Measurements from ENCODE around the gene NUBP1.

The NUBP1 gene

DNA sequence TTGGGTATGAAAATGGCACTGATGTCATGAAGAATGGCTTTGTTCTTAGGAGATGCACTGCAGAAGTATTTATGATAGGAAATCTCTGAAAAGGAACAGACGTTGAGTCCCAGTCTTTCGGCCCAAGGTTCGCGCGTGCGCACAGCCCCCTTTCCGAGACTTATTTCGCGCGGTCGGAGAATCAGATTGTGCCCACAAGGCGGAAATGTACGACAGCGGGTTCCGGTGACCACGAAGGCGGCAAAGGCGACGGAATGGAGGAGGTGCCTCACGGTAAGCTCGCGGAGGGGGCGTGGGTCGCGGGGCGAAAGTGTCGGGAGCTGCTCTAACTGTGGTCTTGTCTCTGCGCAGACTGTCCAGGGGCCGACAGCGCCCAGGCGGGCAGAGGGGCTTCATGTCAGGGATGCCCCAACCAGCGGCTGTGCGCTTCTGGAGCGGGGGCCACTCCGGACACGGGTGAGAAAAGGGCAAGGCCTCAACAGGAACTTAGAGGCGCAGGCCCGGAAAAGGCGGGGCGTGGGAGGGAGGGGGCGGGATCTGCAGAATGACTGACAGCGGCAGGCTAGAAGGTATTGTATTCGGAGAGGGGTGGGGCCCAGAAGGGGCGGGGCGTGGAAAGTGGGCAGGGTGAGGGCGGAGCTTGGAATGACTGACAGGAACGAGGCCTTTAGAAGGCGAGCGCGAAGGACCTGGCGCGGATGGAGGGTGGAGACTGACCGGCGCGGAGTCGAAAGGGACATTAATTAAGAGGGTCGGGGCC is at the start of gene NUBP1:
TSS of gene NUBP1 (plus strand) at position 233 of the 760 bp plus-strand sequence. CDS start at position 255, 22 bp downstream.
- peak within 1 kb of the TSS; percentile 81 for H3K9ac ChIP-seq (ENCODE audit: low read length)
- TF ChIP-seq, protein P1, sequence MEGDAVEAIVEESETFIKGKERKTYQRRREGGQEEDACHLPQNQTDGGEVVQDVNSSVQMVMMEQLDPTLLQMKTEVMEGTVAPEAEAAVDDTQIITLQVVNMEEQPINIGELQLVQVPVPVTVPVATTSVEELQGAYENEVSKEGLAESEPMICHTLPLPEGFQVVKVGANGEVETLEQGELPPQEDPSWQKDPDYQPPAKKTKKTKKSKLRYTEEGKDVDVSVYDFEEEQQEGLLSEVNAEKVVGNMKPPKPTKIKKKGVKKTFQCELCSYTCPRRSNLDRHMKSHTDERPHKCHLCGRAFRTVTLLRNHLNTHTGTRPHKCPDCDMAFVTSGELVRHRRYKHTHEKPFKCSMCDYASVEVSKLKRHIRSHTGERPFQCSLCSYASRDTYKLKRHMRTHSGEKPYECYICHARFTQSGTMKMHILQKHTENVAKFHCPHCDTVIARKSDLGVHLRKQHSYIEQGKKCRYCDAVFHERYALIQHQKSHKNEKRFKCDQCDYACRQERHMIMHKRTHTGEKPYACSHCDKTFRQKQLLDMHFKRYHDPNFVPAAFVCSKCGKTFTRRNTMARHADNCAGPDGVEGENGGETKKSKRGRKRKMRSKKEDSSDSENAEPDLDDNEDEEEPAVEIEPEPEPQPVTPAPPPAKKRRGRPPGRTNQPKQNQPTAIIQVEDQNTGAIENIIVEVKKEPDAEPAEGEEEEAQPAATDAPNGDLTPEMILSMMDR (IDR thresholded peaks at IDR 0.05; ENCODE audit: low read depth, low read length) = no peak
- no peak for TF ChIP-seq EZH2phosphoT487 (IDR thresholded peaks at IDR 0.05; ENCODE audit: low read depth)
- H3K4me1 ChIP-seq (ENCODE audit: low read length) = peaks cover 50% of the 10 kb centered on the region
- H3K4me2 ChIP-seq (ENCODE audit: low read length) = peak within 1 kb of the TSS; percentile 96
- peaks cover 2% of the 10 kb centered on the region; the same call in 1 of the 2 replicates for H3K79me2 ChIP-seq (ENCODE audit: low read length)
- H4K20me1 ChIP-seq (ENCODE audit: insufficient read depth, low read length) = no peaks in the 10 kb centered on the region
- H2AFZ ChIP-seq (ENCODE audit: low read depth, low read length) = peak within 1 kb of the TSS; percentile 13; the same call in 1 of the 2 replicates
- no peaks in the 10 kb centered on the region for H3K9me3 ChIP-seq (ENCODE audit: insufficient read depth, low read length)
- H3K27ac ChIP-seq (ENCODE audit: low read length) = peak within 1 kb of the TSS; percentile 84
- H3K36me3 ChIP-seq (replicated peaks; ENCODE audit: low read depth, low read length) = peaks cover 9% of the 10 kb centered on the region
- H3K27me3 ChIP-seq (ENCODE audit: low read depth, low read length) = no peaks in the 10 kb centered on the region
- peak within 1 kb of the TSS; percentile 82 for H3K4me3 ChIP-seq (ENCODE audit: low read length)

DNA sequence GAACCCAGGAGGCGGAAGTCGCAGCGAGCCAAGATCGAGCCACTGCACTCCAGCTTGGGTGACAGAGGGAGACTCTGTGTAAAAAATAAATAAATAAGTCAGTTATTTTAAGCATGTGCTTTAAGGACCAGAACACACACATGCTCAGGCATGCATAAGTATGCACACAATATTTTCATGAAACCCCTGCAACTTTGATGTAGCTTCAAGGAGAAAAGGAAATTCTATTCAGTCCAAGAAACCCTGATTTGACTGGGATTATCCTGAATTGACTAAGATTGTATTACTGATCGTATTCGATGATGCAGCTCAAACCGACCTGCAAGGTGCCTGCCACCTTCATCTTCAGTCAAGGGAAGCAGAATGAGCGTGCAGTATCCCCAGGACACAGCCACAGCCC is 49.8 kb upstream of the NUBP1 start:
- Histone ChIP-seq H3K4me3 (ENCODE audit: low read length) (no peak overlapping the region), H3K36me3 (replicated peaks; ENCODE audit: low read depth, low read length) (no peaks in the 10 kb centered on the region), H3K9me3 (ENCODE audit: insufficient read depth, low read length) (no peaks in the 10 kb centered on the region), H3K9ac (ENCODE audit: low read length) (no peak overlapping the region), H3K79me2 (ENCODE audit: low read length) (no peaks in the 10 kb centered on the region), H4K20me1 (ENCODE audit: insufficient read depth, low read length) (no peaks in the 10 kb centered on the region), H2AFZ (ENCODE audit: low read depth, low read length) (no peak overlapping the region), H3K4me2 (ENCODE audit: low read length) (no peak overlapping the region), H3K27ac (ENCODE audit: low read length) (no peak overlapping the region), H3K27me3 (ENCODE audit: low read depth, low read length) (0 out of 2 replicates have a peak, but pooled peaks cover 4% of the 10 kb centered on the region), H3K4me1 (ENCODE audit: low read length) (no peaks in the 10 kb centered on the region)
- TF ChIP-seq EZH2phosphoT487 (IDR thresholded peaks at IDR 0.05; ENCODE audit: low read depth) = no peak
- TF ChIP-seq, protein P1 (IDR thresholded peaks at IDR 0.05; ENCODE audit: low read depth, low read length) = no peak

DNA sequence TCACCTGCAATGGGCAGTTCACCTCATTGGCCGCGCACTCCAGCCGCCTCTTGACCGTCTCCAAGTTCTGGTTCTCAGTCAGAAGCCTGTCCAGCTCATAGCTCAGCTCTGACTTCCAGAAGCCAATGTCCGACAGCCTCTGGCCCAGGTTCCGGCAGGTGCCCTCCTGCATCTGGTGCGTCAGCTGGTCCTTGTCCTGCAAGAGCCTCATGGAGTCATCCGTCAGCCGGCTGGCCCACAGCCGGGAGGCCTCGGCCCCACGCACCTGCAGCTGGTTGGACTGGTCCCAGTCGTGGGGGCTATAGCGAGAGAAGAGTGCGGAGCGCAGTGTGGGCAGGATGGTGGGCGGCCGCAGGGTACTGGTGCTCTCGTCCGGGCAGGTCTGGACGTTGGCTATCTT is 49.3 kb upstream of the NUBP1 start:
- no peaks in the 10 kb centered on the region for H4K20me1 ChIP-seq (ENCODE audit: insufficient read depth, low read length)
- no peaks in the 10 kb centered on the region for H3K4me1 ChIP-seq (ENCODE audit: low read length)
- no peak overlapping the region for H3K9ac ChIP-seq (ENCODE audit: low read length)
- H3K4me2 ChIP-seq (ENCODE audit: low read length) = no peak overlapping the region
- no peak overlapping the region for H2AFZ ChIP-seq (ENCODE audit: low read depth, low read length)
- H3K9me3 ChIP-seq (ENCODE audit: insufficient read depth, low read length) = no peaks in the 10 kb centered on the region
- no peaks in the 10 kb centered on the region for H3K36me3 ChIP-seq (replicated peaks; ENCODE audit: low read depth, low read length)
- 0 out of 2 replicates have a peak, but pooled peaks cover 4% of the 10 kb centered on the region for H3K27me3 ChIP-seq (ENCODE audit: low read depth, low read length)
- TF ChIP-seq, protein P1 (IDR thresholded peaks at IDR 0.05; ENCODE audit: low read depth, low read length) = no peak
- no peak for TF ChIP-seq EZH2phosphoT487 (IDR thresholded peaks at IDR 0.05; ENCODE audit: low read depth)
- H3K79me2 ChIP-seq (ENCODE audit: low read length) = no peaks in the 10 kb centered on the region
- no peak overlapping the region for H3K4me3 ChIP-seq (ENCODE audit: low read length)
- H3K27ac ChIP-seq (ENCODE audit: low read length) = no peak overlapping the region

DNA sequence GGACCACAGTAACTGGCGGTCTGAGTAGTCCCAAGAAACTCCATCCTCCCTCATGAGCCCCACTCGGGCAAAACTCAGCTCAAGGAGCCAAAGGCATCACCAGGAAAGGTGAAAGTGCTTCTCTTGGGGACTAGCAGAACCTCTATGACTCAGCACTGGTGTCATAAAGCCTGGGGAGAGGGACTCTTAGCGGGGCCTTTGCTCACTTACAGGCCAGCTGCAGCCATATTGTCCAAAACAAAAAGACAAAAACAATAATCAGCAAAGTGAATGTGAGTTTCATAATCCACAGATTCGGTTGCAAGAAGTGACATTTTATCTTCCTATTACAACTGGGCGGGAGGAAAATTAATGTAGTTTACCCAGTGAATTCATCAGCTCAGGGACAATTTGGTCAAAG is 48.8 kb upstream of the NUBP1 start, which contains the start of gene TEKT5:
TSS of gene TEKT5 (minus strand) at position 101 of the 400 bp plus-strand sequence. CDS start at position 44, 57 bp downstream.
- Histone ChIP-seq H3K36me3 (replicated peaks; ENCODE audit: low read depth, low read length) (no peaks in the 10 kb centered on the region), H3K27me3 (ENCODE audit: low read depth, low read length) (0 out of 2 replicates have a peak, but pooled peaks cover 4% of the 10 kb centered on the region), H3K4me2 (ENCODE audit: low read length) (no peak within 1 kb of the TSS), H3K27ac (ENCODE audit: low read length) (no peak within 1 kb of the TSS), H3K9me3 (ENCODE audit: insufficient read depth, low read length) (no peaks in the 10 kb centered on the region), H3K4me3 (ENCODE audit: low read length) (no peak within 1 kb of the TSS), H4K20me1 (ENCODE audit: insufficient read depth, low read length) (no peaks in the 10 kb centered on the region), H2AFZ (ENCODE audit: low read depth, low read length) (no peak within 1 kb of the TSS), H3K9ac (ENCODE audit: low read length) (no peak within 1 kb of the TSS), H3K79me2 (ENCODE audit: low read length) (no peaks in the 10 kb centered on the region), H3K4me1 (ENCODE audit: low read length) (no peaks in the 10 kb centered on the region)
- TF ChIP-seq, protein P1 (IDR thresholded peaks at IDR 0.05; ENCODE audit: low read depth, low read length) = no peak
- no peak for TF ChIP-seq EZH2phosphoT487 (IDR thresholded peaks at IDR 0.05; ENCODE audit: low read depth)
